ENCODE data around the gene CAMK4.
A peak's percentile ranks its signal among the peaks of the same experiment; 100 is the strongest.

- no peak for TF ChIP-seq GATA3 (IDR thresholded peaks at IDR 0.05; ENCODE audit: low read depth, low read length)
- TF ChIP-seq GATA2 (IDR thresholded peaks at IDR 0.05; ENCODE audit: low read depth, low read length) = peak; percentile 10; the same call in 1 of the 2 replicates
These were observed 142.2 kb downstream of the CAMK4 start for GRCh38 chr5:111366388-111366787.
